HUES48 (cell line): ENCODE measurements around the gene EXOSC9.

Experiments
- H3K27ac ChIP-seq: one replicate; pipeline ENCODE4 v1.7.0; 2013; ENCODE audit warnings: low read depth, low read length, inconsistent platforms
- H3K27me3 ChIP-seq: 2 replicates; pipeline ENCODE4 v1.6.1; 2013; ENCODE audit warnings: mild to moderate bottlenecking, low read length; ENCODE audit not compliant: control insufficient read depth, insufficient read depth
- H3K36me3 ChIP-seq: 2 replicates; pipeline ENCODE4 v1.6.1; 2013; ENCODE audit warnings: low read length; ENCODE audit not compliant: control insufficient read depth, insufficient read depth
- H3K4me1 ChIP-seq: 2 replicates; pipeline ENCODE4 v1.6.1; 2013; ENCODE audit warnings: mild to moderate bottlenecking, low read length; ENCODE audit not compliant: control insufficient read depth, insufficient read depth
- H3K4me3 ChIP-seq: 2 replicates; pipeline ENCODE4 v1.5.1; 2013; ENCODE audit warnings: mild to moderate bottlenecking, low read depth, low read length
- H3K9ac ChIP-seq: 2 replicates; pipeline ENCODE4 v1.6.1; 2013; ENCODE audit warnings: mild to moderate bottlenecking, low read depth, low read length, moderate library complexity
- H3K9me3 ChIP-seq: 2 replicates; pipeline ENCODE4 v1.6.1; 2013; ENCODE audit warnings: low read length; ENCODE audit not compliant: control insufficient read depth, insufficient read depth

EXOSC9 gene

DNA sequence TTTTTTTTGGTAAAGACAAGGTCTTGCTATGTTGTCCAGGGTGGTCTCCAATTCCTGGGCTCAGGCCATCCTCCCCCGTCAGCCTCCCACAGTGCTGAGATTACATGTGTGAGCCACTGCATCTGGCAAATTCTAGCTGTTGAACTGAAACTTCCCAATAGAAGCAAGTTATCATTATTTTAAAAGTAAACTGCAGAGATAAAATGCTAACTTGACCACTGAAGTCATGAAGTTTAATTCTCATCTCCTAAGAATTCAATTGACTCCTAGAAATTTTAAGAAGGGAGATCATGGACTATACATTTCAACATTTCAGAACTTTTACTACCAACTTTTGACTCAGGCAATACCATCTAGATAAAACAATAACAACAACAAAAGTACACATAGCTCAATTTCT lies 11.7 kb upstream of the EXOSC9 start:
- H3K27ac ChIP-seq: no peak overlapping the region
- peaks cover 1% of the 10 kb centered on the region for H3K4me1 ChIP-seq
- no peak overlapping the region for H3K4me3 ChIP-seq
- no peak overlapping the region for H3K9ac ChIP-seq
- H3K27me3 ChIP-seq: no peaks in the 10 kb centered on the region; the same call in 1 of the 2 replicates
- no peaks in the 10 kb centered on the region for H3K9me3 ChIP-seq
- H3K36me3 ChIP-seq: no peaks in the 10 kb centered on the region

DNA sequence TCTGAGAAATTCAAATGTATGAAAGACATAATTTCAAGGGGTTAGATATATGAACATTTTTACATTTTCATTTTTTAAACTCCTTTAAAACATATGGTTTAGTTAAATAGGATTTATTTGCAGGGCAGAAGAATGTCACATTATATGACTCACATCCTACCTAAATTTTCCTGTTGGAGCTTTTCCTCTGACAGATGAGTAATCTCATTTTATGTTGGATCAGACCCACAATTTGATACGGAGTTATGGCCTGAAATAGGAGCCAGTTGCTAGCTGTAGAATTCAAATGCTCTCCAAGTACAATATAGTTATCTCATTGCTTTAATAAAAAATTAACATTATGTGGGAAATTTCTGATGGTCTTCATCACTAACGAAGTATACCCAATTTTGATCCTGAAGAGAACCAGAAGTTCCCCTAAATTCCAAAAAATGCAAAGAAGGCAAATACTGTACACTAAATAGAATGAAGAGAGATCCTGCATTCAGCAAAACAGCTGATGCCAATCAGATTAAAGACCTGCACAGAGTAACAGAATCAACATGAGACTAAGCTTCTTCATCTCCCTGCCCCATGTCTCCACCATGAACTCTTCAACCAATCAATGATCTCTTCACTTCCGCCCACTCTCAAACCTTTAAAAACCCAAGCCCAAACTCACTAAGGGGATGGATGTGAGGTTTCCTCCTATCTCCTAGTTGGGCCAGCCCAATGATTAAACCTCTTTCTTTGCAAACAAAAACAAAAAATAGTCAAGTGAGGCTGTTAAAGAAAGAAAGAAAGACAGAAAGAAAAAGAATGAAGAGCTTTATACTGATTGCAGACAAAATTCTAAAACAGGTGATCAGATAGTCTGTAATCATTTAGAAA lies 10.9 kb upstream of the EXOSC9 start:
- H3K9me3 ChIP-seq: no peaks in the 10 kb centered on the region
- H3K9ac ChIP-seq: no peak overlapping the region
- H3K4me1 ChIP-seq: peaks cover 6% of the 10 kb centered on the region
- H3K4me3 ChIP-seq: no peak overlapping the region
- no peak overlapping the region for H3K27ac ChIP-seq
- H3K27me3 ChIP-seq: no peaks in the 10 kb centered on the region; the same call in 1 of the 2 replicates
- H3K36me3 ChIP-seq: no peaks in the 10 kb centered on the region

DNA sequence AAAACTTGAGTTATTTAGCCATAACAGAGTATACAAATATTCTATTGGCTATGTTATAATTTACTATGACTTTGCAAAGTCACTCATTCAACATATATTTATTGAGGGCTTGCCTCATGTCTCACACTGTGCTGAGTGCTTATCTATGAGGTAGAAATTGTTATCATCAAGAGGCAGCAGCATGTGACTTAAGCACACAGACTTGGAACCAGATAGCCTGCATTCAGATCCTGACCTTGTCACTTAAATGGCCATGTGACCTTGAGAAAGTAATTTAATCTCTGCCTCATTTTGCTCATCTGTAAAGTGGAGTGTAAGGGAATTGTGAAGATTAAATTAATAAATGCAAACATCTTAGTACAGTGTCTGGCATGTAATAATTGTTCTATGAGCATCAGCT lies 10.1 kb upstream of the EXOSC9 start:
- Histone ChIP-seq H3K4me1 (peaks cover 14% of the 10 kb centered on the region), H3K27ac (no peak overlapping the region), H3K36me3 (no peaks in the 10 kb centered on the region), H3K9me3 (no peaks in the 10 kb centered on the region), H3K4me3 (no peak overlapping the region), H3K27me3 (no peaks in the 10 kb centered on the region; the same call in 1 of the 2 replicates), H3K9ac (no peak overlapping the region)

DNA sequence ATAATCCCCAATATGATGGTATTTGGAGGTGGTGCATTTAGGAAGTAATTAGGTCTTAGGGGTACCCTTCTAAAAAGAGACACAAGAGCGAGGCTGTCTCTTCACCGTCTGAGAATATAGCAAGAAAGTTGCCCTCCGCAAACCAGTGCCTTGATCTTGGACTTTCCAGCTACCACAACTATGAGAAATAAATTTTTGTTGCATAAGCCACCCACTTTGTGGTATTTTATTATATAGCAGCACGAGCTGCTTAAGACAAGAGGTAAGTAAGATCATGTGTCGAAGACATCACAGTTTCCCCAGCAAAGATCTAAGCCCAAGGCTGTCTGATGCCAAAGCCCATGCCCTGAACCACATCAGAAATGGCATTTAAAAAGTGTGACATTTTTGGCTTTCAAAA lies 9.6 kb upstream of the EXOSC9 start:
- Histone ChIP-seq H3K4me1 (peaks cover 19% of the 10 kb centered on the region), H3K9ac (no peak overlapping the region), H3K4me3 (no peak overlapping the region), H3K27me3 (no peaks in the 10 kb centered on the region; the same call in 1 of the 2 replicates), H3K36me3 (no peaks in the 10 kb centered on the region), H3K9me3 (no peaks in the 10 kb centered on the region), H3K27ac (no peak overlapping the region)

DNA sequence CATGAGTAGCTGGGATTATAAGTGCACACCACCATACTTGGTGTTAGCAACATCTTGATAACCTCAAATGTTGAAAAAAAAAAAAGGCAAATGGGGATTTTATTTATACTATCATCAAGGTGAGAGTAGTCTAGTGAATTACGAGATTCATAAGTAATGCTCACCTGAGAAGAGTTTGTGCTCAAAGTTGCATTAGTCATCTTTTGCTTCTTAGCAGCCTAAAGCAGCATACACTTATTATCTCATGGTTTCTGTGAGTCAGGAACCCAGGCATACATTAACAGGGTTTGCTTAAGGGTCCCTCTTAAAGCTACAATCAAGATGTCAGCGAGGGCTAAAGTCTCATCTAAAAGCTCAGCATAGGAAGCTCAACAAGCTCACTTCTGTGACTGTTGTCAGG lies 8.2 kb upstream of the EXOSC9 start:
- Histone ChIP-seq H3K4me1 (peaks cover 23% of the 10 kb centered on the region), H3K9ac (no peak overlapping the region), H3K27ac (no peak overlapping the region), H3K36me3 (no peaks in the 10 kb centered on the region), H3K9me3 (no peaks in the 10 kb centered on the region), H3K27me3 (no peaks in the 10 kb centered on the region; the same call in 1 of the 2 replicates), H3K4me3 (no peak overlapping the region)

DNA sequence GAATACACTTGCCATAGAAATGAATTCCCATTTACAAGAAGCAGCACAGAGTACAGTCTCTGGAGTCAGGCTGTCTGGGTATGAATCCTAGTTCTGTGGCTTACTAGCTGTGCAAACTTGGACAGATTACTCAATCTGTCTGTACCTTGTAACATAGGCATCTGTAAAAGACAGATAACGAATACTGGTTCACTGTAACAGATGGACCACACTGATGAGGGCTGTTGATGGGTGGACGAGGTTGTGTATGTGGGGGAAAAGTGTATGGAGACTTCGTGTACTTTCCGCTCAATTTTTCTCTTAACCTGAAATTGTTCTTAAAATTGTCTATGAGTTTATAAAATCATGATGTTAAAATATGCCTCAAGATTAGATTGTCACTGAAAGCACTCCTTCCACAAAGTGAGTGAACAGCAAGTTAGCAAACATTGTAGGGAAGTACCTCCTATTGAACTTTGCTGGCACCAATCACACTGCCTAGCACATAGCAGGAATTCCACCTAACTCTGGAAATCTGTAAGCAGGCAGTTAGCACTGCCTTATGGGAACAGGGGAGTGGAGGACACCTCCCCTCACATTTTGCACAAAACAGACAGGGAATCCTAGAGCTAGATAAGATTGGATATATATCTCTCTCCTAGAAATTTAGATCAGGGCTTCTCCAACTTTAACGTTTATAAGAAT lies 6.5 kb upstream of the EXOSC9 start:
- no peak overlapping the region for H3K27ac ChIP-seq

DNA sequence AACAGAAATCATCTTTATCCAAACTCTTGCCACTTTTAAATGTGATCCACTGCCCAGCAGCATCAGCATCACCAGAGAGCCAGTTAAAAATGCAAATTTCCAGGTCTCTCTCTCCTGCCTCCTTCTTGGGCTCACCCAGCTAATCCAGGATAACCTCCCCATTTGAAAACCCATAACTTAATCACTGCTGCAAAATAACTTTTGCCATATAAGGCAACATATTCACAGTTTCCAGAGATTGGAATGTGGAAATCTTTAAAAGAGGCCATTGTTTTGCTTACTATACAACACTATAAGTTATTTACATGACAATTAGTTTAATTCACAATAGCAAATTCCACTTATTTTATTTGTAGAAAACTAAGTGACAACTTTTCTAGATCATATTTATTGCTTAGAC lies 4.8 kb upstream of the EXOSC9 start:
- Histone ChIP-seq H3K4me3 (peak overlapping the region; percentile 35; the same call in 1 of the 2 replicates), H3K9me3 (no peaks in the 10 kb centered on the region), H3K4me1 (peaks cover 29% of the 10 kb centered on the region), H3K27me3 (no peaks in the 10 kb centered on the region), H3K27ac (peak overlapping the region; percentile 82), H3K36me3 (no peaks in the 10 kb centered on the region), H3K9ac (no peak overlapping the region; the same call in 1 of the 2 replicates)

More for the DNA sequence above, 6.5 kb upstream of the EXOSC9 start:
- Histone ChIP-seq H3K36me3 (no peaks in the 10 kb centered on the region), H3K4me3 (no peak overlapping the region), H3K27me3 (no peaks in the 10 kb centered on the region; the same call in 1 of the 2 replicates), H3K9ac (no peak overlapping the region), H3K9me3 (no peaks in the 10 kb centered on the region), H3K4me1 (peaks cover 23% of the 10 kb centered on the region)

DNA sequence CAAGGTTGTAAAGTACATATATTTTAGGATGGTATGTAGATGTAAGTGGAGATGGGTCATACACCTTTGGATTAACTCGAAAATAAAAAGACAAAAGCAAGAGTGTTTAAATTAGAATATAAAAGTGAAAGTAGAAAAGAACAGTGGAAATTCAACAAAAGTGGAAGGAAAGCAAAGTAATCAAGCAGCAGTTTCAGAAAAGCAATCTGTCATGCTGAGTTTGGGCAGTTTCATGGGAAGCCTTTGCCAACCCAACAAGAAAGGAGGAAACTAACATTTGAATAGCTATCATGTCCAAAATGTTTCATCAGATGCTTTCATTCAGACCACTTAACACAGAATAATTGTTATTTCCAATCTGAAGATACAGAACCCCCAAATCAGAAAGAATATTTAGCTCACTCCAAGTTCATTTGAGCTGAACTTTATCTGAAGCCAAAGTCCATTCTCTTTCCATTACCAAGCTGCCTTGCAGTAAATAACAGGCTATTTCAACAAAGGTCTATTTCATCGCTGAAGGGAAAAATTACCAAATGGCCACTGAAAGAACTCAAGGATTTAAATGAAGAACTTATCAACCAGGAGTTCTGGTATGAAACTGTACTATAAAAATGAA lies 1.8 kb upstream of the EXOSC9 start:
- H3K4me1 ChIP-seq: peaks cover 35% of the 10 kb centered on the region
- no peak overlapping the region for H3K4me3 ChIP-seq
- H3K9me3 ChIP-seq: no peaks in the 10 kb centered on the region
- no peaks in the 10 kb centered on the region for H3K27me3 ChIP-seq
- H3K27ac ChIP-seq: no peak overlapping the region
- H3K9ac ChIP-seq: no peak overlapping the region
- peaks cover 22% of the 10 kb centered on the region for H3K36me3 ChIP-seq

DNA sequence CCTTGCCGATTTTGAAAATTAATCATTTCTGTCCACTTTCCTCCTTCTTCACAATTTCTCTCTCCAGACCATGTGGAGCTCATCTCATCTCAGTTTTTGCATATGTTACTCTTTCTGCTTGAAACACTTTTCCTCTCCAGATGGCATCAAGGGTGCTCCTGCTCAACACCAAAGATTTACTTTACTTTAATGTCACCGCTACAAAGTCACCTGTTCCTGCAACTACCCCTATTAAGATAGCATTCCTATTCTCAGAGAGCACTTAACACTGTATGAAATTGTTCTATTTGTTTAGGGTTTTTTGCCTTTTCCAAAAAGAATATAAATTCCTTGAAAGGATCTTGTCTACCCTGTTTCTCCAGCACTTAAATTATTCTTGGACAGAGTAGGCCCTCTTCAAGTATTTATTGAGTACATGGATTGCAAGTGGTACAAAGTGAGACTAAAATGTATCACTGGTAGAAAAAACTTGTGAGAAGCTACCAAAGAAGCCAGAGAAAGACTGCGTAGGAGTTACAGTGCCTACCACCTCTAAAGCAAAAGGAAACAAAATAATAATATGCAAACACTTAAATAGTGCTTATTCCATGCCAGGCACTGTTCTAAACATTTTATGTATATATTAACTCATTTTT lies 1.1 kb upstream of the EXOSC9 start:
- no peak overlapping the region for H3K4me3 ChIP-seq
- no peak overlapping the region for H3K9ac ChIP-seq
- no peaks in the 10 kb centered on the region for H3K27me3 ChIP-seq

DNA sequence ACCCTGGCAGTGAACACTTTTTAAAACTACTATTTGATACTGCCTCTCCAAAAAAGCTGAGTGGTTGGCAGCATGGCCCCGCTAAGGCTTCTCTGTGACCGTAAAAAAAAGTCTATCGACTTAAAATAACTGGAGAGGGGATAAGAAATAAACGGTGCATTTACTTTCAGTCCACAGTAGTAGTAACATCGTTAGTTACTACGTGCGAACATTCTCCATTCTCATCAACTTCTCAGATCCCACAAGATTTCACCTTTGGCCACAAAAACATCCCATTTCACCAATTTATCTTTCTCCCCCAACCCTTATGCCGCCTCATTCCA lies 524 bp upstream of the EXOSC9 start:
- Histone ChIP-seq H3K36me3 (peaks cover 35% of the 10 kb centered on the region), H3K27me3 (no peaks in the 10 kb centered on the region), H3K9ac (peak overlapping the region; percentile 96)

More for the DNA sequence above, 1.1 kb upstream of the EXOSC9 start:
- Histone ChIP-seq H3K36me3 (peaks cover 29% of the 10 kb centered on the region), H3K4me1 (peaks cover 29% of the 10 kb centered on the region), H3K27ac (no peak overlapping the region), H3K9me3 (no peaks in the 10 kb centered on the region)

More for the DNA sequence above, 524 bp upstream of the EXOSC9 start:
- peaks cover 25% of the 10 kb centered on the region for H3K4me1 ChIP-seq
- H3K9me3 ChIP-seq: no peaks in the 10 kb centered on the region
- peak overlapping the region; percentile 93 for H3K27ac ChIP-seq
- H3K4me3 ChIP-seq: peak overlapping the region; percentile 94
